Peyer's patch (tissue), 4 donors: ENCODE measurements around the gene SPART.
"Not testable (repeated sequence)": the region's sequence is repeated elsewhere in the genome, so short reads cannot be mapped to it uniquely, and the experiment has no call there.

Source experiments
- CTCF ChIP-seq, 6 experiments: fragments of 450-650 bp in 4 of 6; fragments of 200-600 bp in 2 of 6; sonication (generic) in 1 of 6; IDR thresholded peaks; one replicate each; pipeline ENCODE4 v1.5.1; 2017 to 2019; ENCODE audit warnings: antibody characterized with exemption in 6 of 6, mild to moderate bottlenecking in 3 of 6, moderate library complexity in 1 of 6
- POLR2A ChIP-seq, 2 donors: fragments of 450-650 bp; IDR thresholded peaks; one replicate each; pipeline ENCODE4 v1.5.1; 2017; ENCODE audit warnings: antibody characterized with exemption in 2 of 2, mild to moderate bottlenecking in 2 of 2, moderate library complexity in 2 of 2

GRCh38 chr13:36299469-36299868 is 46.7 kb downstream of the SPART start:
- not testable (repeated sequence) for TF ChIP-seq POLR2A, CTCF (IDR thresholded peaks at IDR 0.05)
